Glutamatergic neuron (in vitro differentiated cells): ENCODE measurements around the gene PTBP3. TPM values are rescaled to one million over a fixed set of nuclear protein-coding genes. Genes with fewer than 3 reads are reported as not detected.

Source experiments
- DNase-seq: peaks from one replicate; pipeline ENCODE4 v3.0.0; 2022
- H3K27ac Mint-ChIP-seq: one replicate; pipeline ENCODE4 v1.8.0; 2020; ENCODE audit warnings: mild to moderate bottlenecking, mixed read lengths, inconsistent platforms; ENCODE audit not compliant: unreplicated experiment
- H3K27me3 Mint-ChIP-seq: one replicate; pipeline ENCODE4 v1.8.0; 2020; ENCODE audit warnings: mild to moderate bottlenecking, moderate library complexity, mixed read lengths, inconsistent platforms; ENCODE audit not compliant: unreplicated experiment
- H3K36me3 Mint-ChIP-seq: one replicate; pipeline ENCODE4 v1.8.0; 2020; ENCODE audit warnings: mild to moderate bottlenecking, mixed read lengths, inconsistent platforms; ENCODE audit not compliant: unreplicated experiment
- H3K4me1 Mint-ChIP-seq: one replicate; pipeline ENCODE4 v1.8.0; 2020; ENCODE audit warnings: mild to moderate bottlenecking, low read depth, mixed read lengths, inconsistent platforms; ENCODE audit not compliant: unreplicated experiment
- H3K4me3 Mint-ChIP-seq: one replicate; pipeline ENCODE4 v1.8.0; 2020; ENCODE audit warnings: mild to moderate bottlenecking, mixed read lengths, inconsistent platforms; ENCODE audit not compliant: unreplicated experiment
- H3K9me3 Mint-ChIP-seq: one replicate; pipeline ENCODE4 v1.8.0; 2020; ENCODE audit warnings: mild to moderate bottlenecking, moderate library complexity, mixed read lengths, inconsistent platforms; ENCODE audit not compliant: unreplicated experiment
- total RNA-seq: library from RNA; stranded (reverse); fragmentation: NEBNext Ultra II Directional; extraction: Animal tissue kit (Norgen Biotek cat#: 25700); gene quantifications from one replicate; pipeline ENCODE4 v1.2.1, GENCODE V29; 2021; ENCODE audit not compliant: unreplicated experiment
- TF ChIP-seq, protein P1 (sequence below): fragments of 200-600 bp; sonication (generic); IDR thresholded peaks from one replicate; pipeline ENCODE4 v1.5.0; 2021; ENCODE audit not compliant: partially characterized antibody, unreplicated experiment

Gene PTBP3
- total RNA-seq, 1 donor from 2014 or later, result 48.6 TPM

DNA sequence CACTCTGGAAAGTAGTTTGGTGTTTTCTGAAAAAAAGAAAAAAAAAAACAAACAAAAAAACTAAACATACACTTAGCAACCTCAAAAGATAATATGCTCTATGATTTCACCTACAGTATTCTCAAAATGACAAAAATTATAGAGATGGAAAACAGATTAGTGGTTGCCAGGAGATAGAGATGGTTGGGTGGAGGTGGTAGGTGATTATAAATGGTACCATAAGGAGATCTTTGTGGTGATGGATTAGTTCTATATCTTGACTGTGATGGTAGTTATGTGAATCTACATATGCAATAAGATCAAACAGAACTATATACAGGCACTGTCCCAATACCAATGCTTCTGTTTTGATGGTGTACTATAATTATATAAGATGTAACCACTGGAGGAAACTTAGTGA is 32.0 kb downstream of the PTBP3 start:
- no peak for DNase-seq
- H3K27me3 Mint-ChIP-seq, result peaks cover 1% of the 10 kb centered on the region
- TF ChIP-seq, protein P1, sequence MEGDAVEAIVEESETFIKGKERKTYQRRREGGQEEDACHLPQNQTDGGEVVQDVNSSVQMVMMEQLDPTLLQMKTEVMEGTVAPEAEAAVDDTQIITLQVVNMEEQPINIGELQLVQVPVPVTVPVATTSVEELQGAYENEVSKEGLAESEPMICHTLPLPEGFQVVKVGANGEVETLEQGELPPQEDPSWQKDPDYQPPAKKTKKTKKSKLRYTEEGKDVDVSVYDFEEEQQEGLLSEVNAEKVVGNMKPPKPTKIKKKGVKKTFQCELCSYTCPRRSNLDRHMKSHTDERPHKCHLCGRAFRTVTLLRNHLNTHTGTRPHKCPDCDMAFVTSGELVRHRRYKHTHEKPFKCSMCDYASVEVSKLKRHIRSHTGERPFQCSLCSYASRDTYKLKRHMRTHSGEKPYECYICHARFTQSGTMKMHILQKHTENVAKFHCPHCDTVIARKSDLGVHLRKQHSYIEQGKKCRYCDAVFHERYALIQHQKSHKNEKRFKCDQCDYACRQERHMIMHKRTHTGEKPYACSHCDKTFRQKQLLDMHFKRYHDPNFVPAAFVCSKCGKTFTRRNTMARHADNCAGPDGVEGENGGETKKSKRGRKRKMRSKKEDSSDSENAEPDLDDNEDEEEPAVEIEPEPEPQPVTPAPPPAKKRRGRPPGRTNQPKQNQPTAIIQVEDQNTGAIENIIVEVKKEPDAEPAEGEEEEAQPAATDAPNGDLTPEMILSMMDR, result no peak

DNA sequence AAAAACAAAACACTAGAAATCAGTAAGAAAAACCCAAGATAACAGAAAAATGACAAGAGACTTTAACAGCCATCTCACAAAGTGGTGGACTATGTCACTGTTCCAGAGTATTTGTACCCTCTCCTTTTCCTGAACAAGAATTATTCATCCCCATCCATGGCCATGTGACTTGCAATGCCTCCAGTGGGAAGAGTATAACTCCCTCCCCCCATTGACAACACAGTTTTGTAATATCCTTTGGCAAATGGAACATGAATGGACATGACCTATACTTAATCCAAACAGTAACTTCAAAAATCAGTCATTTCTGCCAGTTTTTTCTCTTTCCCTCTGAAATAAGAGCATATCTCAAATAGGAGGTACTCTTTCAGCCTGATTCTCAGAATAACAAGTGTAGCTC is 33.9 kb downstream of the PTBP3 start:
- TF ChIP-seq, protein P1, result no peak
- no peaks in the 10 kb centered on the region for H3K9me3 Mint-ChIP-seq
- no peaks in the 10 kb centered on the region for H3K36me3 Mint-ChIP-seq
- H3K4me1 Mint-ChIP-seq, result no peaks in the 10 kb centered on the region
- no peak for DNase-seq
- H3K27ac Mint-ChIP-seq, result no peak overlapping the region
- H3K27me3 Mint-ChIP-seq, result no peaks in the 10 kb centered on the region
- H3K4me3 Mint-ChIP-seq, result no peak overlapping the region

More for the DNA sequence above, 32.0 kb downstream of the PTBP3 start:
- H3K4me1 Mint-ChIP-seq, result no peaks in the 10 kb centered on the region
- no peak overlapping the region for H3K27ac Mint-ChIP-seq
- no peak overlapping the region for H3K4me3 Mint-ChIP-seq
- peaks cover 1% of the 10 kb centered on the region for H3K9me3 Mint-ChIP-seq
- no peaks in the 10 kb centered on the region for H3K36me3 Mint-ChIP-seq

DNA sequence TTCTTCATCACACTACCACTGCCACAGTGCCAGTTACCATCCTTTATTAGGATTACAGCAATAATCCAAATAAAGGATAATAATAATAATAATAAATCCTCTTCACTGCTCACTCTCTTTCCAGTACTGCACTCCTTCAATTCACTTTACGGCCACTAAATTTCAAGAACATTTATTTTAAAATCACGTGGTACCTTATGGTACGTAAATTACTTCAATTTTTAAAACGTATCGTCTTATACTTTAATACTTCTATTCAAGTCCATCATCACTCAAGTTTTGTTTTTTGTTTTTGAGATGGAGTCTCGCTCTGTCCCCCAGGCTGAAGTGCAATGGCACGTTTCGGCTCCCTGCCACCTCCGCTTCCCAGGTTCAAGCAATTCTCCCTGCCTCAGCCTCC is 36.5 kb downstream of the PTBP3 start:
- H3K27me3 Mint-ChIP-seq, result no peaks in the 10 kb centered on the region
- H3K9me3 Mint-ChIP-seq, result no peaks in the 10 kb centered on the region
- H3K4me3 Mint-ChIP-seq, result no peak overlapping the region
- no peak overlapping the region for H3K27ac Mint-ChIP-seq
- TF ChIP-seq, protein P1, result no peak
- no peaks in the 10 kb centered on the region for H3K4me1 Mint-ChIP-seq
- H3K36me3 Mint-ChIP-seq, result no peaks in the 10 kb centered on the region
- no peak for DNase-seq

DNA sequence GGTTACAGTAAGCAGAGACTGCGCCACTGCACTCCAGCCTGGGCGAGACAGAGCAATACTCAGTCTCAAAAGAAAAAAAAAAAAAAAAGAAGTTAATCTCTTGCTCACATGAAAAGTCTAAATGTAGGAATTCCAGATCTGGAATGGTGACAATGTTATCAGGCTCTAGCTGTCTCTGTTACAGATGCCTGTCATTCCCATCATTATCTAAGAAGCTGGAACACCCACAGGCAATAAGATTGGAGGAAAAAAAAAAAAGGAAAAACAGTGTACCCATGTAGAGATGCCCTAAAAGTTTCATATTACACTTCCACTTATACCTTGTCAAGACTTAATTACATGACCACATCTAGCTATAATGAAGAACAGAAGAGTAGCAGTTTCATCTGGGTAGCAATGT is 38.2 kb downstream of the PTBP3 start:
- Mint-ChIP-seq H3K4me3 (no peak overlapping the region), H3K9me3 (no peaks in the 10 kb centered on the region), H3K27me3 (no peaks in the 10 kb centered on the region), H3K4me1 (no peaks in the 10 kb centered on the region), H3K36me3 (peaks cover 5% of the 10 kb centered on the region), H3K27ac (no peak overlapping the region)
- no peak for DNase-seq
- TF ChIP-seq, protein P1, result no peak

DNA sequence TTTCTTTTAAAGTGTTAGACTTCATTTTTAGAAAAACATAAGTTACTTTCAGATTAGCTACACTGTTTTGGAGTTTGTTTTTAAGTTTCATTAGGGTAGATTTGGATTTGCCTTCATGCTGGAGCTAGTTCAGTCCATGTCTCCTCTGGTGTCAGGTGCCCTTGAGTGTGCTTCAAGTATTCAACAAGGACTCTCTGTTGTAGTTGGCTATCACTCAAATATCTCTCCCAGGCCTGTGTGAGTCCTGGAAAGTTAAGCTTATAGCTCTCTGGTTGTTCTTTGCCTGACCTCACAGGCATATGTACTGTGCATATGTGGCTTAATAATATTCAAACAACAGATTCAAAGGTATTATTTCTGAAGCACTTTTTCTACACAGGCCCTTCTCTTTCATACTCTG is 45.4 kb downstream of the PTBP3 start:
- Mint-ChIP-seq H3K4me1 (no peaks in the 10 kb centered on the region), H3K36me3 (peaks cover 25% of the 10 kb centered on the region), H3K27me3 (no peaks in the 10 kb centered on the region), H3K27ac (no peak overlapping the region), H3K4me3 (no peak overlapping the region), H3K9me3 (peaks cover 2% of the 10 kb centered on the region)
- TF ChIP-seq, protein P1, result no peak
- no peak for DNase-seq
